ENCODE measurements around the gene DOCK10. TPM values are rescaled to one million over a fixed set of nuclear protein-coding genes. Genes with fewer than 3 reads are reported as not detected.

DOCK10 gene
- total and polyA plus RNA-seq, 2 donors (not counting 3 experiments of a cell fraction or from before 2014, with no cell fraction given): 5.8 to 23.0 TPM

GRCh38 chr2:224846161-224846560 lies 196.1 kb downstream of the DOCK10 start:
- no TSS peak for BruUV-seq (replicated peaks)
- intact Hi-C loops (cut with micrococcal nuclease): no loop called here
- peaks cover 0 to 6% of the 10 kb centered on the region in 2 experiments for H3K36me3 ChIP-seq (ENCODE audit: control insufficient read depth in 2 of 2, extremely low read depth in 1 of 2, insufficient read depth in 2 of 2, low read length in 2 of 2)

More at GRCh38 chr2:224846161-224846560, 196.1 kb downstream of the DOCK10 start:
- no peaks in the 10 kb centered on the region for H3K9me1 ChIP-seq (replicated peaks; ENCODE audit: control insufficient read depth, extremely low read depth, insufficient read depth, low read length)
- H2AFZ ChIP-seq (ENCODE audit: low read depth, low read length): no peak overlapping the region
- CTCF ChIA-PET: no interaction called here
- H3K9me3 ChIP-seq (replicated peaks; ENCODE audit: control insufficient read depth, insufficient read depth, low read length): no peaks in the 10 kb centered on the region
- no peak overlapping the region for H3K27ac ChIP-seq (ENCODE audit: insufficient read depth, low read depth, low read length)
- no peak for TF ChIP-seq POLR2A (IDR thresholded peaks at IDR 0.05; ENCODE audit: low read depth, low read length)
- no peak for TF ChIP-seq EZH2 (IDR thresholded peaks at IDR 0.05; ENCODE audit: borderline replicate concordance, low read depth, low read length, severe bottlenecking)
- TF ChIP-seq MAX (IDR thresholded peaks at IDR 0.05; ENCODE audit: insufficient read depth, insufficient read length): no peak
- TF ChIP-seq GATA2 (IDR thresholded peaks at IDR 0.05; ENCODE audit: insufficient read depth, insufficient read length, low read depth, low read length): no peak
- no peak for TF ChIP-seq JUN (IDR thresholded peaks at IDR 0.05; ENCODE audit: borderline replicate concordance, insufficient read depth, insufficient read length, low read depth)
- no peak for TF ChIP-seq MYC (IDR thresholded peaks at IDR 0.05; ENCODE audit: low read depth, low read length)
- TF ChIP-seq FOS (IDR thresholded peaks at IDR 0.05; ENCODE audit: borderline replicate concordance, insufficient read depth, low read length): no peak
- no peak for TF ChIP-seq POLR2AphosphoS5 (IDR thresholded peaks at IDR 0.05; ENCODE audit: insufficient read depth, low read depth, low read length)
- TF ChIP-seq CTCF (IDR thresholded peaks at IDR 0.05; ENCODE audit: extremely low read depth in 1 of 2, insufficient read depth in 1 of 2, low read depth in 1 of 2, low read length in 2 of 2): no peak
- FAIRE-seq (no peak), DNase-seq (ENCODE audit: low read depth, low spot score) (no peak)
- no peak overlapping the region for H3K9ac ChIP-seq (replicated peaks; ENCODE audit: extremely low read depth, insufficient read depth, low read length)
- no peaks in the 10 kb centered on the region for H3K27me3 ChIP-seq (ENCODE audit: control insufficient read depth in 2 of 2, insufficient read depth in 2 of 2, low read length in 2 of 2)
- POLR2A ChIA-PET: no interaction called here
- H3K4me3 ChIP-seq (replicated peaks in 1 of 3; ENCODE audit: insufficient read depth in 1 of 3, low read depth in 1 of 3, low read length in 3 of 3): no peak overlapping the region
- H3K4me1 ChIP-seq (ENCODE audit: control insufficient read depth, extremely low read depth, insufficient read depth, low read length): no peaks in the 10 kb centered on the region
- dilution Hi-C loops (cut with MboI; ENCODE audit: extremely low pct_ligation_motif_present, low sequenced_read_pairs): no loop called here
- H3K4me2 ChIP-seq (ENCODE audit: insufficient read depth, low read length): no peak overlapping the region
- H3K79me2 ChIP-seq (ENCODE audit: control insufficient read depth, insufficient read depth, low read length): no peaks in the 10 kb centered on the region
- H4K20me1 ChIP-seq (replicated peaks; ENCODE audit: control insufficient read depth, extremely low read depth, insufficient read depth, low read length): no peaks in the 10 kb centered on the region
